ENCODE results near the gene RNF207.

The RNF207 gene

DNA sequence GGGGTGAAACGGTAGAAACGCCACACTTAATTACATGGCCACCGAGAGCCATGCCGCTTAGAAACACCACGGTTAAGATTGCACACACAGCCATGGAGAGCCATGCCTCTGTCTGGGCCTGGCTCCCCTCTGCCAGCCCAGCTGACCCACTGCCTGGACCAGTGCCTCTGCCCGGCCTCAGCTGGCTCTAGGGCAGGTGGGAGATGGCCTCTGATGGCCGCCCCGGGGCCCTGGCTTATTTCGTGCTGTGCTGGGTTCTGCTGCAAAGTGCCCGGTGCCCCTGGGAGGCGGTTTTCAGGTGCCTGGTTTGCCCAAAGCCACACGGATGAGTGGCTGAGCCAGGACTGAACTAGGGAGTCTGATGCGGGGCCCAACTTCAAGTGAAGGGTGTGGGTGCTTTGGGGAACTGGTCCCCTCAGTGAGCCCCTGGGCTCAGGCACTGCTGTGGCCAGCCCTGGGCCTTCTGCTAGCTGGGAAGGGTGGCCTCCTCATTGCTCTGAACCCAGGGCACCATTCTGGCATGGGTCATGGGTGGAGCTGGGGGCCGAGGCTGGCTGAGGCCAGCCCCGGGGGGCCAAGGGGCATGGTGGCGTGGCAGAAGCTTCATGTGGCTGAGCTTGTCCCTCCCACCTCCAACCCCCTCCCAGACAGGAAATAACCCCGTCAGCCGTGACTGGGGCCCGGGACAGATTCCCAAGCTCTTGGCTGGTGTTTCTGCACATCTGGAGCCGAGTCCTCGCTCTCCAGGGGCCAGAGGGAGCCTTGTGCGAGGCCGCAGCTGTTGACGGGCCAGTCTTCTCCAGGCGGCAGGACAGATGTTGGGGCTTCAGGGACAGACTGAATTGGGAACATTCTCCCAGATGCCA lies 56.9 kb downstream of the RNF207 start:
- TF ChIP-seq GATA3 (IDR thresholded peaks at IDR 0.05; ENCODE audit: low read depth, low read length) (no peak), GATA2 (IDR thresholded peaks at IDR 0.05; ENCODE audit: low read depth, low read length) (no peak)

DNA sequence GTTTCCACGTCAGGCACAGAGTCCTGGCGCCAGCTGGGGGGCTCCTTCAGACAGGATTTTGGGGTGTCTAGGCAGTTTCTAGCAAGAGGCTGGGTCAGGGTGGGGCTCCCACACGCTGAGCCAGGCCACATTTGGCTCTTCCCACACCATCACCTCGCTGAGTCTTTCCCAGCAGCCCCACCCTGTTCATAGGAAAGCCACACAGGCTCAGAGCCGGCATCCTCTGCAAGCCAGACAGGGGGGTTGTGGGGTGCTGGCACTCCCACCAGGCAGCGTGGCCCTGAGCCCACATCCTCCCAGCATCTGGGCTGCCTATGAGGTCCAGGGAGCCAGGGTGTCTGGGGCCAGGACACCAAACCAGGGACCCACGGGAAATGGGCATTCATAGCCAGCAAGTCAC lies 57.8 kb downstream of the RNF207 start:
- TF ChIP-seq GATA2 (IDR thresholded peaks at IDR 0.05; ENCODE audit: low read depth, low read length) (no peak), GATA3 (IDR thresholded peaks at IDR 0.05; ENCODE audit: low read depth, low read length) (no peak)

DNA sequence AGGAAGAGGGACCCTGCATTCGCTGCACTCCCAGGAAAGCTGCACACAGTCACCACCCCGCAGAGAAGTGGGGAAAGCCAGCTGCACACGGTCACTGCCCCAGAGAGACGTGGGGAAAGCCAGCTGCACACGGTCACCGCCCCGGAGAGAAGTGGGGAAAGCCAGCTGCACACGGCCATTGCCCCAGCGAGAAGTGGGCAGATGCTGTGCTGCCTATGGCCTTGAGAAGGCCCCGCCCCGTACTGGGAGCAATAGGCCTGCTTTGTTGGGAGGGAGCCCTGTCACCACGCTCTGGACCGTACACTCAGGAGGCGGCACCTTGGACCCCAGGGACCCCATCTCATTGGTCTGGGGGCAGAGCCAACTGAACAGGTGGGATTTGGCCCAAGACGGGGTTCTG lies 59.2 kb downstream of the RNF207 start:
- TF ChIP-seq GATA2 (IDR thresholded peaks at IDR 0.05; ENCODE audit: low read depth, low read length) (no peak), GATA3 (IDR thresholded peaks at IDR 0.05; ENCODE audit: low read depth, low read length) (no peak)

DNA sequence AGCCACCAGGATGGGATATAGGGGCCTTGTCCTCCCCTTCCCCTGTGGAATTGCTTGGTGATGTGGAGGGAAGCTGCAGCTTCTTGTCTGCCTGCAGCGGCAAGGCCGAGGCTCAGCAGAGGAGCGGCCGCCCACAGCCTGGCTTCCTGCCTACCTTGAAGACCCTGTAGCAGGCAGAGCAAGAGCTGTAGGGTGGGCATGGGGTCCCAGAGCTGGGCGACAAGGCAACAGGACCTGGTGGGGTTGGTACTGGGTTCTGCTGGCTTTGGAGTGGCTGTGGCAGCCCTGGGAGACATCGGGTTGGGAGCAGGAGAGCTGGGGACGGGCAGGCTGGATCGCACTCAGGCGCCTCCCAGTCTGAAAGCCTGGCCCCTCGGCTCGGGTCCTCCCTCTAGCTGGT lies 60.7 kb downstream of the RNF207 start:
- no peak for TF ChIP-seq GATA3 (IDR thresholded peaks at IDR 0.05; ENCODE audit: low read depth, low read length)
- TF ChIP-seq GATA2 (IDR thresholded peaks at IDR 0.05; ENCODE audit: low read depth, low read length) = no peak

DNA sequence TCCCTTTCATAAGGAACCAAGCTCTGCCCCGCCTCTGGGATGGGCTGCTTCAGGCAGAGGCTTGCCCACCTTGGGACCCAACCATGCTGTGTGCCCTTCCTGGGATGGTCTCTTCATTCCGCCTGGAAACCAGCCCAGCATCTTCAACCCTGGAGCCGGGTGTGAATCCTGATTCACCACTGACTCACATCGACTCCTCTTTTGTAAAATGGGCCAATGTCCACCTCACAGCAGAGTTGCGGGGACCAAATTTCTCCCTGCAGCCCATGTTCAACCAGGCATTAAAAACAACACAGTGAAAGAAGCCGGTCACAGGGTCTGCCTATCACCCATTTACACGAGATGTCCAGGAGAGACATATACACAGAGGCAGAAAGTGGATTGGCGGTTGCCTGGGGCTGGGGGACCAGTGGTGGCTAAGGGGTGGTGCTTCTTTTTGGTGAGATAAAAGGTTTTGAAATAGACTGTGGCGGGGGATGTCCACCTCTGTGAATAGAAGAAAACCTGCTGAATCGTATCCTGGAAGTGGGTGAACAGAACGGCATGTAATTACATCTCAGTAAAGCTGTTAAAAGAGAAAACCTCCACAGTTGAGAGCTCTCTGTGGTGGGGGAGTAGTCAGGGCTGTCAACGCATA lies 61.9 kb downstream of the RNF207 start:
- TF ChIP-seq GATA3 (IDR thresholded peaks at IDR 0.05; ENCODE audit: low read depth, low read length) = no peak
- TF ChIP-seq GATA2 (IDR thresholded peaks at IDR 0.05; ENCODE audit: low read depth, low read length) = no peak

DNA sequence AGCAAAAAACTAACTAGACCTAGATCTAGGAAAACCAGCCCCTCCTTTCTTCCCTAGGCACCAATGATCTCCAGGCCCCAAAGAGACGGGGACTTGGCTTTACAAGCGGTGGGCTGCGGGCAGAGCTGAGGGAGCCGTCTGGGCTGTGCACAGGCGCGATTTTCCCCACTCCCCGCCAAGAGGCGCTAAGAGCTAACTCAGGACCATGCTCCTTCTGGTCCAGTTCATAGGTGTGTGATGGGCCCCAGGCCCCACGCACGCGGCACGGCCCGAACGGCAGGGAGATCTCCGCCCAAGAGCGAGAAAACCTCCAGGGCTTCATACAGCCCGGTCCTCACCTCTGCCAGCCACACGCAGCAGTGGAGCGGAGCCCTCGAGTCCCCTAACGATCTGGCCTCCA lies 62.5 kb downstream of the RNF207 start:
- TF ChIP-seq GATA3 (IDR thresholded peaks at IDR 0.05; ENCODE audit: low read depth, low read length) = no peak
- no peak for TF ChIP-seq GATA2 (IDR thresholded peaks at IDR 0.05; ENCODE audit: low read depth, low read length)

DNA sequence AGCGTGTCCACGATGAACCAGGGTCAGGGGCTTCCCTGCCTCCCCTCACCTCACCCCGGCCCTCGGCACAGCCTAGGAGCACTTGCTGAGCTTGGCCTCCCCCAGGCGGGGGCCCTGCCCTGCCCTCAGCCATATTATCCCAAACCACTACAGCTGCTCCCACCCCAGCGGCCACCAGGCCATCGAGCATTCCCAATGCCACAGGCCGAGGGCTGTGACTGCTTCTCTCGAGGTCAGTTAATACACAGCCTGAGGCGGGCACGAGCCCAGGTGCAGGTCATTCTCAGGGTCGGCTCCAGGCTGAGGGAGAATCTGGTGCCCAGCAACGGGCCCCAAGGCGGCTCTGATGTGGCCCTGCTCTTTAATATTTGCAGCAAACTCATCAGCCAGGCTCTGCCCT lies 63.4 kb downstream of the RNF207 start:
- TF ChIP-seq GATA3 (IDR thresholded peaks at IDR 0.05; ENCODE audit: low read depth, low read length) (no peak), GATA2 (IDR thresholded peaks at IDR 0.05; ENCODE audit: low read depth, low read length) (no peak)

DNA sequence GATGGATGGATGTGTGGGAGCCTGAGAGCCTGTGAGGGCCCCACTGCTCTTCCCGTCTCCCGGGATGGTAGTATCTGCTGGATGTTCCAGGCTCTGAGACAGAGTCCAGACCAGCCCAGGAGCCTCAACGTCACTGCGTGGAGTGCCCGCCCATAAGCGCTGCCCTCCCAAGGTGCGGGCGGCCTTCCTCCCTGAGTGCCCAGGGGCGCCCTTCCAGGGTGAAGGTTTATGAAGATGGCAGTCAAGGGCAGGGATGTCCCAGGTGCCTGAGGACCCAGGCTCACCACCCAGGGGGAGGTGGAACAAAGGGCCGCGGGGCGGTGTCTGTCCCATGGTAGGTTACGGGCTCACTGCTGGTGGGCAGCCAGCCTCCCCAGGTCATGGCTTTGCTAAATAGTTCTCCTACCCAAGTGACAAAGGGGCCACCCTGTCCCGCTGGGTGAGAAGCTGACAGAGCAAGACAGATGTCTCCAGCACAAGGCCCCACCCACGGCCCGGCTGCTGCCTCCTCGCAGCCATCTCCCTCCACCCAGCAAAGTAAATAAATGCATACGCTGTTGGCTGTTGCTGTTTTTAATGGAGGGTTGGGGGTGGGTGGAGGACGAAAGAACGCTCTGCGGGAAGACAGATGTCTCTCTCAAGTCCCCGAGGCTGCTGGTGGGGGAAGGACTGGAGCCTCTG lies 63.9 kb downstream of the RNF207 start:
- no peak for TF ChIP-seq GATA2 (IDR thresholded peaks at IDR 0.05; ENCODE audit: low read depth, low read length)
- no peak for TF ChIP-seq GATA3 (IDR thresholded peaks at IDR 0.05; ENCODE audit: low read depth, low read length)

DNA sequence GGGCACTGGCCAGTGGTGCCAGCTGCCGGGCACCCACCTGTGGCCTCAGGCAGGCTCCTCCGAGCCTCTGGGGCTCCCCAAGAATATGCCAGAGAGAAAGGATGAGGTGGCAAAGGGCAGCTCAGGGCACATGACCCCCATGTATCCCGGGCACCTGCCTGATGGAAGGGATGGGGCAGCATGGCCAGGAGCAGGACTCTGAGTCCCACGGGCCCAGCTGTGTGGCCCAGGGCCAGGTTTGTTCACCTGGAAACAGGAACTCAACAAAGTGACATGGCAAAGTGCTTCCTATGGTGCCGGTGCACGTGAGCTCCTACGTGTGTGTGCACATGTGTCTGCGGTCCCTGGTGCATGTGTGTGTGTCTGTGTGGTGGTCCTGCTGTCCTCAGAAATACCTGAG lies 64.5 kb downstream of the RNF207 start:
- TF ChIP-seq GATA3 (IDR thresholded peaks at IDR 0.05; ENCODE audit: low read depth, low read length) (no peak), GATA2 (IDR thresholded peaks at IDR 0.05; ENCODE audit: low read depth, low read length) (no peak)
